ENCODE results near the gene RASAL2. TPM values are rescaled to one million over a fixed set of nuclear protein-coding genes. Genes with fewer than 3 reads are reported as not detected.

Gene RASAL2
- total RNA-seq, 4 donors from 2014 or later: 17.9 to 27.3 (median 23.5) TPM

DNA sequence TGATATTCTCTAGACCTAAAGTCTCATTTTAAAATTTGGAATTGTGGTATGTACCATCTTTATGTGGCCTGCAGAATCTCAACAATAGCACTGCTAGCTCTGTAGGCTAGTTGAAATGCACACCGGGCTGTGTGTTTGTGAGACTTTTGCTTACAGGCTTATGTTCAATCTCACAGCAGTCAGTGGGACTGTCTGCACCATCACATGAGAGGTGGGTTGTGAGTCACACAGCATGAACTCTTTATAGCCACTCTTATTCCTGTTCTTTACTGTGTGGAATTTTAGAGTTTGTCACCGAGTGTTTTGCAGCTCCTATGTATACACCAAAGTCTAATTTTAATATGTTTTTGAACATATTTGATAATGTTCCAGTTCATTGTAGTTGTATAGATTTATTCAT lies 74.6 kb downstream of the RASAL2 start:
- H3K4me1 ChIP-seq: no peaks in the 10 kb centered on the region
- intact Hi-C loops (cut with DNase I): no loop called here
- TF ChIP-seq, protein P1, sequence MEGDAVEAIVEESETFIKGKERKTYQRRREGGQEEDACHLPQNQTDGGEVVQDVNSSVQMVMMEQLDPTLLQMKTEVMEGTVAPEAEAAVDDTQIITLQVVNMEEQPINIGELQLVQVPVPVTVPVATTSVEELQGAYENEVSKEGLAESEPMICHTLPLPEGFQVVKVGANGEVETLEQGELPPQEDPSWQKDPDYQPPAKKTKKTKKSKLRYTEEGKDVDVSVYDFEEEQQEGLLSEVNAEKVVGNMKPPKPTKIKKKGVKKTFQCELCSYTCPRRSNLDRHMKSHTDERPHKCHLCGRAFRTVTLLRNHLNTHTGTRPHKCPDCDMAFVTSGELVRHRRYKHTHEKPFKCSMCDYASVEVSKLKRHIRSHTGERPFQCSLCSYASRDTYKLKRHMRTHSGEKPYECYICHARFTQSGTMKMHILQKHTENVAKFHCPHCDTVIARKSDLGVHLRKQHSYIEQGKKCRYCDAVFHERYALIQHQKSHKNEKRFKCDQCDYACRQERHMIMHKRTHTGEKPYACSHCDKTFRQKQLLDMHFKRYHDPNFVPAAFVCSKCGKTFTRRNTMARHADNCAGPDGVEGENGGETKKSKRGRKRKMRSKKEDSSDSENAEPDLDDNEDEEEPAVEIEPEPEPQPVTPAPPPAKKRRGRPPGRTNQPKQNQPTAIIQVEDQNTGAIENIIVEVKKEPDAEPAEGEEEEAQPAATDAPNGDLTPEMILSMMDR (IDR thresholded peaks at IDR 0.05): no peak
- TF ChIP-seq POLR2A (IDR thresholded peaks at IDR 0.05): no peak
- H3K27me3 ChIP-seq: no peaks in the 10 kb centered on the region
- H3K36me3 ChIP-seq: no peaks in the 10 kb centered on the region
- WGBS, 2 donors: 86 to 89% methylated on average over 2 of the region's 2 CpGs
- H3K27ac ChIP-seq: no peak overlapping the region
- H3K9me3 ChIP-seq: no peaks in the 10 kb centered on the region
- DNase-seq: no peak
- H3K4me3 ChIP-seq (replicated peaks in 1 of 3): no peak overlapping the region

DNA sequence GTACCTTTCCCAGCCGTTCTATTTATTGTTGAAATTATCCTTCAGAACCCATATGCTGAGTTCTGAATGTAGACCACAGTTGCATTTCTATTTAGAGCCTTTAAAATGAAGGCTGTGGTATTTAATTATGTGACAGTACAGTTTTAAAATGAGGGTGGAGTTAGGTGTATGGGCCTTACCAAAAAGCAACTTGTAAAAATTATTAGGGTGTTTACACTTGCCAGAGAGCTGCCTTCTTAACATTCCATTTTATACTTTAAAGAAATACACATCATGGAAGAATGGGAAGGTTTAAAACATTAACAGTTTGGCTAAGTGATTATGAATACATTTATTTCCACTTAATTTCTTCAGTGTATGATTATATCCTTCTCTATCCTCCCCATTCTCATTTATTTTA lies 75.7 kb downstream of the RASAL2 start:
- H3K4me1 ChIP-seq: peaks cover 0 to 5% of the 10 kb centered on the region in 2 donors
- 85 to 92% methylated on average over 1 of the region's 1 CpG for WGBS, 2 donors
- H3K27ac ChIP-seq: no peak overlapping the region
- intact Hi-C loops (cut with DNase I): no loop called here
- DNase-seq: no peak
- no peaks in the 10 kb centered on the region for H3K9me3 ChIP-seq
- TF ChIP-seq, protein P1 (IDR thresholded peaks at IDR 0.05): no peak
- TF ChIP-seq POLR2A (IDR thresholded peaks at IDR 0.05): no peak
- H3K27me3 ChIP-seq: no peaks in the 10 kb centered on the region
- no peak overlapping the region for H3K4me3 ChIP-seq (replicated peaks in 1 of 3)
- H3K36me3 ChIP-seq: no peaks in the 10 kb centered on the region

DNA sequence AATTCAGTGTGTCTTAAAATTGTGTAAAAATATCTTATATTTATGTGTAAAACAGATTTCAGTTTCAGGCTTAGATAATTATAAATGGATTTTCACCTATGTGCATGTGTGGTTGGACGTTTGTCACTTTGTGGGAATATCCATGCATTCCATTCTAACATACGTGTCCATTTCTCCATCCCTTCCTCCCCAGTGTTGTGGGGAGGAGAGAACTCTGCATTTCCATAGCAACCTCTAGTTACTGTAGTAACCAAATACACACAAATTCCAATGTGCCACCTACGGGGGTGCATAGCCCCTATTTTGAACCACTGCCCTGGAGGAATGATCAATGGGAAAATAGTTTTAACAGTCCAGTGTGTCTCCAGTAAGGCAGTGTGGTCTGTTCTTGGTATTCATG lies 79.0 kb downstream of the RASAL2 start:
- TF ChIP-seq POLR2A (IDR thresholded peaks at IDR 0.05): no peak
- TF ChIP-seq, protein P1 (IDR thresholded peaks at IDR 0.05): no peak
- Histone ChIP-seq H3K36me3 (no peaks in the 10 kb centered on the region), H3K9me3 (no peaks in the 10 kb centered on the region), H3K27me3 (no peaks in the 10 kb centered on the region), H3K4me3 (replicated peaks in 1 of 3) (no peak overlapping the region), H3K4me1 (peaks cover 0 to 7% of the 10 kb centered on the region in 2 donors), H3K27ac (no peak overlapping the region)
- intact Hi-C loops (cut with DNase I): no loop called here
- DNase-seq: no peak
- 79 to 82% methylated on average over 3 of the region's 3 CpGs for WGBS, 2 donors

DNA sequence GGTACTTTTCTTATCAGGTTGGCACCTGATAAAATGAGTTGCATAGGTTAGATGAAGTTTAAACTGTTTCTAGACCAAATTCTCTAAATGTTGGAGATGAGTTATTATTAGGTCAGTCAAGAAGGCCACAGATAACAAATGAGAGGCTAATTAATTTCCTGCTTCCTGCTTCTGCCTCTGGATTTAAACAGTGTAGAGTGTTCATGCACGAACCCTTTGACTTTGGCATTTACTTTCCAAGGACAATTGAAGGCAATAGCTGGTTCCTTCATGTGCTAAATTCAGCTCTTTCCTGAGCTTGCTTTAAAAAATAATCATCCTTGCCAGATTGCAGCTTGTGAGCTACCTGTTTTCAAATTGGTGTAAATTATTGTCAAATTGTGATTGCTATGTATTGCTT lies 80.6 kb downstream of the RASAL2 start:
- no peaks in the 10 kb centered on the region for H3K9me3 ChIP-seq
- H3K27ac ChIP-seq: no peak overlapping the region
- no peak for TF ChIP-seq POLR2A (IDR thresholded peaks at IDR 0.05)
- H3K4me3 ChIP-seq (replicated peaks in 1 of 3): no peak overlapping the region
- H3K27me3 ChIP-seq: no peaks in the 10 kb centered on the region
- no peak for DNase-seq
- WGBS, 2 donors: 42 to 56% methylated on average over 1 of the region's 1 CpG
- intact Hi-C loops (cut with DNase I): no loop called here
- H3K4me1 ChIP-seq: peaks cover 0 to 7% of the 10 kb centered on the region in 2 donors
- H3K36me3 ChIP-seq: no peaks in the 10 kb centered on the region

DNA sequence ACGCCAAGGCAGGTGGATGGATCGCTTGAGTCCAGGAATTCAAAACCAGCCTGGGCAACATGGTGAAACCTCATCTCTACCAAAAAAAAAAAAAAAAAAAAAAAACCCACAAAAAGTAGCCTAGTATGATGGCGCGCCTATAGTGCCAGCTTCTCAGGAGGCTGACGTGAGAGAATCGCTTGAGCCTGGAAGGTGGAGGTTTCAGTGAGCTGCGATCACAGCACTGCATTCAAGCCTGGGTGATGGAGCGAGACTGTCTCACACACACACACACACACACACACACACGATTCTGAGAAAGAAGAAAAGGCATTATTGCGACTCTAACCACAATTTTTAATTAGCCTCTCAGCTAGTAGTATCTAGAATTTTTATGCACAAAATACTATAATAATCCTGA lies 86.5 kb downstream of the RASAL2 start:
- DNase-seq: no peak
- H3K36me3 ChIP-seq: no peaks in the 10 kb centered on the region
- no peaks in the 10 kb centered on the region for H3K27me3 ChIP-seq
- no peaks in the 10 kb centered on the region for H3K9me3 ChIP-seq
- intact Hi-C loops (cut with DNase I): no loop called here
- no peaks in the 10 kb centered on the region for H3K4me1 ChIP-seq
- no peak overlapping the region for H3K4me3 ChIP-seq (replicated peaks in 1 of 3)
- WGBS, 2 donors: 91 to 94% methylated on average over 10 of the region's 10 CpGs
- H3K27ac ChIP-seq: no peak overlapping the region
- TF ChIP-seq, protein P1 (IDR thresholded peaks at IDR 0.05): no peak
- TF ChIP-seq POLR2A (IDR thresholded peaks at IDR 0.05): no peak

DNA sequence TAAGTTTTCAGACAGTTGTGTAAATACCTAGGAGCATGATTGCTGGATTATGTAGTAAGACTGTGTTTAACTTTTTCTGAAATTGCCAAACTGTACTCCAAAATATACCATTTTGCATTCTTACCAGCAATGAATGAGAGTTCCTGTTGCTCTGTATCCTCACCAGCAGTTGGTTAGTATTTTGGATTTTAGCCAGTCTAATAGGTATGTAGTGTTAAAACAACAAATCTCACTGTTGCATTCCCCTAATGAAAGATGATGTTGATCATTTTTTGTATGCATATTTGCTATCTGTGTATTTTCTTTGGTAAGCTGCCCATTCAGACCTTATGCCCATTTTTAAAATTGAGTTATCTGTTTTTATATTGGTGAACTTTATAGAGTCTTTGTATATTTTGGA lies 89.9 kb downstream of the RASAL2 start:
- no peaks in the 10 kb centered on the region for H3K4me1 ChIP-seq
- H3K9me3 ChIP-seq: no peaks in the 10 kb centered on the region
- no peak for DNase-seq
- intact Hi-C loops (cut with DNase I): no loop called here
- no peaks in the 10 kb centered on the region for H3K27me3 ChIP-seq
- no peaks in the 10 kb centered on the region for H3K36me3 ChIP-seq
- TF ChIP-seq, protein P1 (IDR thresholded peaks at IDR 0.05): no peak
- no peak for TF ChIP-seq POLR2A (IDR thresholded peaks at IDR 0.05)
- H3K27ac ChIP-seq: no peak overlapping the region
- H3K4me3 ChIP-seq (replicated peaks in 1 of 3): no peak overlapping the region

Measured in thyroid gland (tissue), 4 donors.